ENCODE measurements around the gene ALOX5AP.

- TF ChIP-seq CTCF (IDR thresholded peaks at IDR 0.05; ENCODE audit: low read depth, low read length, missing input control), result no peak
- TF ChIP-seq TAF1 (conservative IDR thresholded peaks at IDR 0.05), result no peak
- TF ChIP-seq YY1 (IDR thresholded peaks at IDR 0.05), result no peak
- TF ChIP-seq JUND (IDR thresholded peaks at IDR 0.05), result no peak
- no peak for TF ChIP-seq FOXA1 (IDR thresholded peaks at IDR 0.05)
- TF ChIP-seq RAD21 (IDR thresholded peaks at IDR 0.05), result no peak
- no peak for TF ChIP-seq SP1 (IDR thresholded peaks at IDR 0.05)
- no peak for TF ChIP-seq ATF3 (IDR thresholded peaks at IDR 0.05)
- no peak for TF ChIP-seq GABPA (IDR thresholded peaks at IDR 0.05 in 1 of 2, conservative IDR thresholded peaks at IDR 0.05 in 1 of 2)
- no peak for TF ChIP-seq HNF4G (IDR thresholded peaks at IDR 0.05)
These were observed 2.4 kb downstream of the ALOX5AP start for GRCh38 chr13:30737511-30738337.

All from liver (tissue), 3 donors.